D721Med (cell line): Measurements from ENCODE around the gene NKAIN1.

ENCODE experiments used
- DNase-seq: peaks from one replicate; pipeline ENCODE4 v3.0.0; 2011; ENCODE audit warnings: low spot score; ENCODE audit not compliant: insufficient read length
- FAIRE-seq: peaks from 2 replicates; lab custom pipeline; 2011; peaks lifted over from hg19 to GRCh38; lab: Jason Lieb, UNC
- CTCF ChIP-seq: IDR thresholded peaks from 2 replicates; pipeline ENCODE4 v1.5.1; 2012; ENCODE audit warnings: mild to moderate bottlenecking, control low read depth; ENCODE audit not compliant: insufficient read depth; ENCODE audit errors: missing control alignments

NKAIN1 gene

GRCh38 chr1:31222176-31222575 is 17.5 kb downstream of the NKAIN1 start:
- FAIRE-seq (no peak), DNase-seq (no peak)
- TF ChIP-seq CTCF, result no peak

- no peak for TF ChIP-seq CTCF
- no peak for FAIRE-seq
- DNase-seq, result no peak
These were observed 18.6 kb downstream of the NKAIN1 start for GRCh38 chr1:31221072-31221471.

- no peak for DNase-seq
- TF ChIP-seq CTCF, result no peak
These were observed 20.2 kb downstream of the NKAIN1 start for GRCh38 chr1:31219489-31219888.

GRCh38 chr1:31218705-31219104 is 21.0 kb downstream of the NKAIN1 start:
- DNase-seq, result no peak
- FAIRE-seq, result no peak
- TF ChIP-seq CTCF, result no peak

More at GRCh38 chr1:31219489-31219888, 20.2 kb downstream of the NKAIN1 start:
- no peak for FAIRE-seq

- FAIRE-seq, result no peak
- no peak for TF ChIP-seq CTCF
- DNase-seq, result no peak
These were observed 23.7 kb downstream of the NKAIN1 start for GRCh38 chr1:31216016-31216415.

GRCh38 chr1:31215065-31215570 is 24.6 kb downstream of the NKAIN1 start:
- FAIRE-seq, result no peak
- TF ChIP-seq CTCF, result no peak
- DNase-seq, result no peak

- FAIRE-seq (no peak), DNase-seq (no peak)
- no peak for TF ChIP-seq CTCF
These were observed 25.2 kb downstream of the NKAIN1 start for GRCh38 chr1:31214316-31215064.
